NCI-H2196 treated with DMSO at 0.1 percent for 48 hours (cell line): Measurements from ENCODE around the gene AHNAK.

Experiments
- DNase-seq: peaks from one replicate; lab custom pipeline; 2025; ENCODE audit not compliant: unreplicated experiment; lab: John Stamatoyannopoulos, UW

AHNAK gene

DNA sequence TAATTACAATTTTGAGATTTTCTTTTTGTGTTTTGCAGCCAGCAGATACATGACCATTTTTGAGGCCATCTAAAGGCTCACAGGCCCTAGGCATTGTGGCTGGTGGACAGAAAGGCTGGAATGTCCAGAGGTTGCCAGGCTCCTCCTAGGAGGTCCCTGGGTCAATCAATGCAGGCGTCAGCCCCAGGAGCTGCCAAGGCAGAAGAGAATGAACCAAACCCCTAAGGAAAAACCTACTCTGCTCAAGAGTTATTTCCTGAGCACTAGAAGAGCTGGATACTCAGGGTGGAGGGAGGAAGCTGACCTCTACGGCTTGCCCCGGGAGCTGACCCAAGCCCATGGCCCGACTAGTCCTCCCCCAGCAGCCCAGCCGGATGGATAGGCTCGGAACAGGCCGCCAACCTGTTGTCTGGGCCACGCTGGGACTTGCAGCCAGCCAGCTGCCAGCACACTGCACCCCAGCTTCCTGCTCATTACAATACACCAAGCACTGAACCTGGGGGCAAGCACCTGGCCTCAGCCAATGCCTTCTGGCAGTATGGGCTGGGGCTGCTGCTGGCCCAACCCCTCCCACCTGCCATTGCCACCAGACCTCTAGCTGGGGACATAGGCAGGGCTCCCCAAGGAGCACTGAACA is 133.4 kb downstream of the AHNAK start:
- no peak for DNase-seq

DNA sequence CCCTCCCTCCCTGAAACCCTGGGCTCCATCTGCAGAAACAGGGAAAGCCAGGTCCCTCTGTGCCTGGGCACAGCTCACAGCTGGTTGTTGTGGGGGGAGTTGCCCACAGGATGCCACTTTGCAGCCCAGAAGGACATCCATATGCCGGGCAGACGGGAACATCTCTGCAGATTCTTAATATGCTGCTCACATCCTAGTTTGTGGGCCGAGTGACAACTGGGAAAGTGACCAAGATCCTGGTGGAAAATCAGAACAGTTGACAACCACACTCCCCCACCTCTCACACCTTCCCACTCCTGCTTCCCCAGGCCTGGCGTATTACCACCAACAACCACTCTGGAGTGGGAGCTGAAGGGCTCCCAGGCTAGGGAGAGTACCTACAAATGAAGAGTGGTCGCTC is 135.1 kb downstream of the AHNAK start:
- no peak for DNase-seq

DNA sequence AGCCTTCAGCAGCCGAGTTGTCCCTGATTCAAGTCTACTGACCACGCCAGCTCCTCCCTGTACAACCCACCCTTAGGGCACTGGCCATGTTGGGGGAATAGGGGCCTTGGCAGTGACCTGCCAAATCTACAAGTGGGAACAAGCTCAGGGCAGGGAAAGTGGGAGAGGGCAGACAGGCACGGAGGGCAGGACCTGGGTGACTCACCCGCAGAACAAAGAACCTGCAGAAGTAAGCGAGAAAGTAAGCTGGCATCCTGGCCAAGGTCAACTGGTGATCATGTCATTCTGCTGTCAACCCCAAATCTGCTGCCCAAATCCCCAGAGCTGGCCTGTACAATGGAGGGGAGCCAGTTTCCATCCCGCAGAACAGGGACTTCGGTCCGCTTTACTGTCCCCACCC is 135.6 kb downstream of the AHNAK start:
- DNase-seq: no peak

DNA sequence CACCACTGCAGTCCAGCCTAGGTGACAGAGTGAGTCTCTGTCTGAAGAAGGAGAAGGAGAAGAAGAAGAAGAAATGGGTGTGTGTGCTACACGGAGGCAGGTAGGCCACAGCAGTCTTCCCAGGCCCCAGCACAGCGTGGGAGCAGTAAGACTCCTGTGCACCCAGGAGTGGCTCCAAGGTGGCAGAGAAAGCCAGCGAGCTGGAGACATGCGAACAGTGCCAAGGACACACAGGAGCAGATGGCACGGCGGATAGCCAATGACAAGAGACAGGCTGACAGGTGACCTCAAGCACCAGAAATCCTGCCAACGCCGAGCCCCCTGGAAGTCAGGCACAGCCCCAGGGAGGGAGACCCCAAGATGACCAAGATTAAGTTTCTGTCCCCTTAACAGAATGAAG is 136.8 kb downstream of the AHNAK start:
- DNase-seq: no peak

DNA sequence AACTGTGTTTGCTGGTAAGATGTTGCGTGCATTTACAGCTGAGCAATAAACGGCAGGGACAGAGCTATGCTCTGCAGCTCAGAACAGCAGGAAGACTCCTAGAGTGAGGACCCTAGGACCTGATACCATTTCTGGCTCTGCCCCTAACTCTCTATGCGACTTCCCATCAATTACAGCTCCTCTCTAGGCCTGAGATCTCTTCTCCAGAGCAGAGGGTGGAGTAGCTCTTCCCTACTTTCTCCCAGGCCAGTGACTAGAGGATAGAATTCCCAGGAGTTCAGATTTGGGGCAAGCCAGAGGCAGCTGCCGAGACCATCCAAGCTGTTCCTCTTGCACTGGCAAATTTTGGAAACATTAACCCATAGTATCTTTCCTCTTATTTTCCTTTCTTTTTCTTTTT is 140.6 kb downstream of the AHNAK start:
- DNase-seq: no peak

DNA sequence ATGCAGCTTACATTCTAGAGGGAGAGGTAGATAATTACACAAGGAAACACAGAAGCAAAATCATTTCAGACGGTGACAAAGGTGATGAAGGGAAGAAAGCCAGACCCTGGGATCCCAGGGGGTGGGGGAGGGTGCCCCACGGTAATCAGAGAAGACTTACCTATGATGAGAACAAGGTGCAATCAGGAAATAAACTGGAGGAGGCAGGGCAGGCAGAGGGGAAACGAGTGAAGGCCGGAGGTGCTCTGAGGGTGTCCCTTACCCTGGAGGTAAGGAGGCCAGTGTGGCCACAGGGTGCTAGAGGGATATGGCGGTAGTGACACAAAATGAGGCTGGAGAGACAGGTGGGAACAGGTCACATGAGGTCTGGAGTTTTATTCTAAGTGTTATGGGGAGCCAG is 141.7 kb downstream of the AHNAK start:
- DNase-seq: no peak

DNA sequence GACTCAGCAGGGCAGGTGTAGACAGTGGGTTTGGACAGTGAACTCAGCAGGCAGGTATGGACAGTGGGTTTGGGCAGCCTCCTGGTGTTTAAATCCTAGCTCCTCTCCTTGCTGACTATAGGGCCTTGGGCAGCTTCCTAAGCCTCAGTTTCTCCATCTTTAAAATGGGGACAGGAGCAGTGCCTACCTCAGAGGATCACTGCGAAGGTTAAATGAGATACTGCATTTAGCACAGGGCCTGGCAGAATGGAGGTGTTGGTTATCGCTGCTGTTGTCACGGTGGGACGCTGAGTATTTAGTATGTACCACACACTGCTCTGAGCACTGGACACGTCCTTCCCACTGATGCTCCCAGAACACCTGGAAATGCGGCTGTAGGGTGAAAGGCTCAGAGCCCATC is 142.2 kb downstream of the AHNAK start:
- DNase-seq: no peak

DNA sequence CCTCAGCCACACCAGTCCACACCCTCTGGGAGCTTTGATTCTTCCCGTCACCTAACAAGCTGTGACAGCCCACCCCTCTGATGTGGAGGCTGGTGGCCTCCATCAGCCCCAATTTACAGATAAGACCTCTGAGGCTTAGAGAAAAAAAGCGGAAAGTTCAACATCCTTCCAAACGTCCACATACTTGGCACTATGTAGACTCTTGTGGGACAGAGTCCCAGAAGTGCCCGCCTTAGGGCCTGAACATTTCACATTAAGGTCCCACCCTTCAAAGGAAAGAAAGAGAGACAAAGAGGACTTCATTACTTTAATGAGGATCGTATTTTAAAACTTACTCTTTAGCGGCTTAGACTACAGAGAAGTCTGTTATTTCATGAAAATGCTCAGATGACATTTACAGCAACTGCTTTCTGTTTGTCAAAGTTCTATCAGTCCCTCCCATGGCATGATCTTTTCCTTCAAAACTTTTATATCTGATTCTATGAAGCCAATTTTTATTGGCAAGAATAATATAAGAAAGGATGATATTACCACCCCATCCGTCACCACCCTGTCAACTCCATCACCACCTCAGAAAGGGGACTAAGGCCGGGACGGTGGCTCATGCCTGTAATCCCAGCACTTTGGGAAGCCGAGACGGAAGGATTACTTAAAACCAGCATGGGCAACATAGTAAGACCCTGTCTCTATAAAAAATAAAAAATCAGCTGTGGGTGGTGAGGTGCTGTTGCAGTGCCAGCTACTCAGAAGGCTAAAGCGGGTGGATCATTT is 143.5 kb downstream of the AHNAK start:
- no peak for DNase-seq

DNA sequence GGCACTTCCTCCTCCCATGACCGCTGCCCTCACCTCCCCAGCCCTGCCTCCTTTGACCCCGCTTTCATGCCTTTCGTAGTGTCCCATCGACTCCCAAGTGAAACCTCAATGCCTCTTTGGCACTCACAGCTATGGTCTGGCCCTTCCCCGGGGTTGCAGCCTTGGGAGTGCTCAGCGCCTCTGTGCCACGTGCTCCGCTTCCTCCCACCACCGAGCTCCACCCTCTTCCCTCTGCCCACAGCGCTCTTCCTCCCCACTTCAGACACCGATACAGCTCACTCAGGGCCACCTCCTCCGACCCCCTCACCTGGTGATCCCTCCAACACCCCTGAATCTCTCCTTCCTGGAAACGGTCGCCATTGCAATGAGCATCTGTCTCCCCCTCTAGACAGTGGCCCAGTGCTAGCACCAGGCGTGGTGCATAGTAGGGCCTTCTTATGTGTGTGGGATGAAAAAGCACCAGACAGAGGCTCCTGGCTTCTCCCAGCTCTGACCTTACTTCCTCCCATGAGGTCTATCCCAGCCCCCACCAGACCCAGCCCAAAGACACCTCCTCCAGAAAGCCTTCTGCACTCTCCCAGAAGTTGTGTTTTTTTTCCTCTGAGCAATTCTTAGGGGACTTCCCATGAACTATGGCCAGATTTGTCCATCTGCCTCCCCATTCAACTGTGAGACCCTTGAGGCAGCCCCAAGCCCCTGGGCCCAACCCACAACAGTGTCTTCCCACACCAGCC is 144.2 kb downstream of the AHNAK start:
- DNase-seq: no peak

DNA sequence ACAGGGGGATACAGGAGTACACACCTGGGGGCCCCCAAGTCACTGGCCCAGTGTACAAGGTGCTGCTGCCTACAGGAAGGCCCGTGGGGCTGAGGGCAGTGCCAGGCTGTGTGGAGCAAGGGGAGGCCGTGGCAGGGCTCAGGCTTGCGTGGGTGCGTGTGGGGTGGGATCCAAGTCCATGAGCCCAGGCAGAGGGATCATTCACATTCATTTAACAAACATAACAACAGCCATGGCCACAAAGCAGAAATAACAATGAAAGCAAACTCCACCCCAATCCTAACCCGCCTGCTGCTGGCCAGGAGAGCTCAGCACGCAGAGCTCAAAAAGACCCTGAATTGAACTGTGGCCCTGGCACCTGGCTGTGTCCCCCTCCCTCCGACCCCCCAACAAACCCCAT is 144.8 kb downstream of the AHNAK start:
- no peak for DNase-seq

DNA sequence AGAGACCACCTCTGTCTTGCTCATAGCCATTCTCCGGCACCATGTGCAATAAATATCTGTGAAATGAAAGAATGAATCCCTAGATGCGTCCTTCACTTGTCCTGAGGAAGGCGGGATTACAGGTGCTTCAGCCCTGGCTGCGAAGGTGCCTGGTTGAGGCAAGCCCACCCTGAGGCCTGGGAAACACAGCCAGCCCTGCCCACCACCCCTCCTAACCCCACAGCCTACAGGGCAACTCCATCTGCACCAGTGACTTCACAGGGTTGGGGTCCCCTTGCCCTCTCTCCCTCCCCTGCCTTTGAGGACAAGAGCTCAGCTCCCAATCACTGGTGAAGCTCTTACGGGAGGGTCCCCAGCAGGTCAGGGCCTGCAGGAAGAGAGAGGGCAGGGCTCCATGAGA is 145.2 kb downstream of the AHNAK start:
- no peak for DNase-seq

DNA sequence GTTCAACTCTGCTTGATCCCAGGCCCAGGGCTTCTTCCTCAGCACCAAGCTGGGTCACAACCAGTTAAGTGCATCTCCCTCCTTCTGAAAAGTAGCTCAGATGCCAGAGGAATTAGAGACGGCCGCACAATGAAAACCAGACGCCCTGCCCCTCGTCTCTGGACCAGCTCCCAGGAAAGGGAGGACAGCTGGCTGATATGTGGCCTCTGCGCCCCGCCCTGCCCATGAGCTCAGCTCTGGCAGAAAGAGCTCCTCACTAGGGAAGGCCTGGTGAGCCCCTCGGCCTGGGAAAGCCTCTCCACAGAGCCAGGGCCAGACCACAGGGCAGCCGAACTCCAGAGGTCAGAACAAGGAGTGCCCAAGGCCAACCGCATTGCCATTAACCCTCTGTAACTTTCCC is 145.8 kb downstream of the AHNAK start:
- no peak for DNase-seq

DNA sequence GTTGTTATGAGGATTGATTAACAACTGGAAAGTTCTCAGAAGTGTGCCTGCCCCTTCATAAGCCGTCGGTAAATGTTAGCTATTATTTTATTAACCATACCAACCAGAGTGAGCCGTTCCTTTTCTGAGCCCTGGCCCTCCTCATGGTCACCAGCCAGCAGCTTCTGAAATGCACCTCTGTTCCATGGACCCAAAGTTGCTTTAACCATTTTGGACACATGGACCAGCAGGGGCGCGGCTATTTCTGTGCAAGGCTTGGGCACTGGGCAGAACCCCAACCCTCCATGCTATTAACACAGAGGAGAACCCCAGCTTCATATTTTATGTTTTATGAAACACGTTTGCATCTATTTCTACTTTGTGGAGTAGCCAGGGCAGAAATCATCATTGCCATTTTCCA is 146.3 kb downstream of the AHNAK start:
- no peak for DNase-seq

DNA sequence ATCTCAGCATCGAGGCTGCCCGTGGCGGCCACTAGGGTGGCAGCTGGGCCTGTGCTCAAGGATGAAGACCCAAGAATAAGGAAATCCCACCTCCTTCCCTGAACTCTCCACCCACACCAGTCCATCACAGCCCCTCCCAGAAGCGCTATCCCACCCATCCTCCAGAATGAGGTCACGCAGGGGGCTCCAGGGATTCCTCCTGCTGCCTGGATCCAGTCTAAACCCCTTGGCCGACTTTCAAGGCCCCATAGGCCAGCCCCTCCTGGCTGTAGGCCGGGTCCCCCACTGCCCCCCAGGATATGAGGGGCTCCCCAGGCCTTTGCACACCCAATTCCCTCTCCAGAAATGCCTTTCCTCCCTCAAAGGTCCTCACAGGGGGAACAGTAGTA is 146.7 kb downstream of the AHNAK start:
- no peak for DNase-seq

DNA sequence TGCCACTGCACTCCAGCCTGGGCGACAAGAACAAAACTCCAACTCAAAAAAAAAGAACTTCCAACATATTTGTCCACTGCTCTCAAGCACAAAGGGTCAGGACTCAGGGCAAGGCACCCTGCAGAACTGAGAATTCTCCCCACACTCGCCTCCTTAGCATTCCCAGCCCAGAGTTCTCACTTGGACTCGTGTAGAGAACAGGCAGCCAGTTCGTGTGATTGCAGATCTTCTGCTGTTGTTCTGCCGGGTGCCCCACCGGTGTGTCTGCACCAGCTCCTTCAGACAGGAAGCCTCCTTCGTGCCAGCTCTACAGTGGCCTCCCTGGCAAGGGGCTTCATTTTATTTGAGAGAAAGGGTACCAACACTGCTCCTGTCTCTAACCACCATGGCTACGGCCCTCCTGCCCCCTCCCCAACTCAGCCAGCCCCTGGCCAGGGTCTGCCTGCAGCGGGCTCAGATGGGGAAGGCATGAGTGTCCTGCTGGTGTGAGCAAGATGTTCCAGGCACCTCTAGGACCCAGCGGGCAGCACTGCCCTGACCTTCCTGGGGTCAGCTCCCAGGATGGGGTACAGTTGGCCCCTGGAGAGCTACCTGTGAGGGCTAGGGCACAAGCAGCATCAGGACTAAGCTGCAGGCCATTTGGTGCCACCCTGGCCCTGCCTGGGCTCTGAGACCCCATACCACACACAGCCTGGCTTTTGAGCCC is 147.3 kb downstream of the AHNAK start:
- DNase-seq: no peak

DNA sequence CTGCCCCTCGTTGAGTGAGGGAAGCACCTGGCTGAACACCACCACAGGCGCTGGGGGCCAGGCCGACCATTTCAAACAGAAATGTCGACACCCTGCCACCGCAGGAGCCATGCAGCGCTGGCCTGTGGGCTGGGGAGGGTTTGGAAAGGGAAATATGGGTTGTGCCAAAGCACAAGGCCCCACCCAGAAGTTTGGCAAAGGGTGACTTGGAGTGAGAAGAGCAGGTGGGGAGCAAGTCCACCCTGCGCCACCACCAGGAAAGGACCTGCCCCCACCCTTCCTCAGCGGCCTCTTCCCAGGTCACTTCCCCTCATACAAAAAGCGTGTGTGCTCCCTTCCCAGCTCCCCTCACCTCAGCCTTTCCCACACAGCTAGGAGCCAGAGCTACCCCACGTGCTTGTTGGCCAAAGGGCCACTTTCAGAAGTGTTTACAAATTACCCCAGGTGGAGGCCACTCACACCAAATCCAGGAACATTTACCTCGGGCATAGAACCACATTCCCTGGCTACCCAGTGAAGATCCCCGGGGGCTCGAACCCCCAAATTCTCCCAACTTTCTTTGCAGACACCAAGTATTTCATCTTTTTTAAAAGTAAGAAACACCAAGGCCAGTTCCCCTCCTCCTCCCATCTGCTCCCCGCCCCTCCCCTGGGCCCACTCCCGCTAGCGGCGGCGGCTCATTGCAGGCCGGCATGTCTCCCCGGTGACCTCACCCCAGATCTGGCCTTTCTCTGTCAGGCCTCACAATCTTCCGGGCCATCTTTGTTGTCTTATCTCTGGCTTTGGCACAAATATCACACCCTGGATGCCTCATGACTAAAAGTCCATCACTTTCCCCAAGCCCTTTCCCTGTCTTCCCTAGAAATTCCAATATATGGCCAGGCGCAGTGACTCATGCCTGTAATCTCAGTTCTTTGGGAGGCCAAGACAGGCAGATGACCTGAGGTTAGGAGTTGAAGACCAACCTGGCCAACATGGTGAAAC is 148.3 kb downstream of the AHNAK start:
- no peak for DNase-seq

DNA sequence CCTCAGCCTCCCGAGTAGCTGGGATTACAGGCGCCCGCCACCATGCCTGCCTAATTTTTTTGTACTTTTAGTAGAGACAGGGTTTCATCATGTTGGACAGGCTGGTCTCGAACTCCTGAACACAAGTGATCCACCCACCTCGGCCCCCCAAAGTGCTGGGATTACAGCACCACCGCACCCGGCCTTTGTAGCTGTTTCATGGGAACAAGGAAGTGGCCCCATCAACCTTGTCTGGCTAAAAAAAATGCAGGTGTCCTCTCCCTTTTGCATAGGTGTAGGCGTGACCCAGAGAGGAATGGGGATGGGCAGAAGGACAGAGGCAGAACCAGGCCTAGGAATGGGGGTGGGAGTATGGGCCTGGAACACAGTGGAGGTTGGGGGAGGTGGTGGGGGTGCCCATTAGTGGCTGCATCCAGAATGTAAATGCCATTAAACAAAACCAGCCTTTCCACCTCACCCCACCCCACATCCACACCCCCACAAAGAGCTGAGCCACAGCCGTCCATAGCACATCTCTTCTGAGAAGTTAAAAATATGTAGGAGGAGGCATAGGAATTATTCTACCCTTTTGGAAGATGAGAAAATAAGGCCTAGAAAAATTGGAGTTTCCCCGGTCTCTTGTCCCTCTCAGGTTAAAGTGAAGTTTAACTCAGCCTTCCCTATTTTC is 150.6 kb downstream of the AHNAK start:
- DNase-seq: no peak

DNA sequence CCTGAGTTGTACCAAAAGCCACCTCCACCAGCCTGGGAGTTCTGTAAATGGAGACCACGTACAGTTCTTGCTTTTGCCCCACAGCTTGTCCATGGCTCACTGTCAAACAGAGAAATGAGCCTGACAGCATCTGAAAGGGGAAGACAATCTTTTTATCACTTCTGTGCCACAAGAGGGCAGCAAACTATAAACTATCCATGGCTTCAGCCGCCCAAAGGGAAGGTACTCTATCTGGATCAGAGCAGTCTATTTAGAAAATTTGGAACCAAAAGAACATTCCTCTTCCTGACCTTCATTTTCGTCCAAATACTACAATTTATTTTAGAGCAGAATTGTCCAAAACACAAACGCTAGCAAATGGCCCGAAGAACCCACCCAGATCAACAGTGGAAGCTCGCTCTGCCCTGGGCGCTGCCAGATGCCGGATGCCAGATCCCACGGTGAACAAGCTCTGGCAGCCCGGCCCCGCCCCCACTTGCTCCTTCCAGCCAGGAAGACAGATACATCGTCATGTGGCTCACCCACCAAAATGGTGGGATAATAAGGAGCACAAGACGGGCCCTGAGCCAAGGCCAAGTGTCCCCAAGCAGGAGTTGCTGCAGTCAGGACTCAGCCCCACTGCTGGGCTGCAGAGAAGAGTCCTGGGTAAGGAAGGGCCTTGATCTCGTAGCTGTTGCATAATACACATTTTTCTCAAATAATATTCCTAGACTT is 151.6 kb downstream of the AHNAK start:
- DNase-seq: peak; percentile 69

DNA sequence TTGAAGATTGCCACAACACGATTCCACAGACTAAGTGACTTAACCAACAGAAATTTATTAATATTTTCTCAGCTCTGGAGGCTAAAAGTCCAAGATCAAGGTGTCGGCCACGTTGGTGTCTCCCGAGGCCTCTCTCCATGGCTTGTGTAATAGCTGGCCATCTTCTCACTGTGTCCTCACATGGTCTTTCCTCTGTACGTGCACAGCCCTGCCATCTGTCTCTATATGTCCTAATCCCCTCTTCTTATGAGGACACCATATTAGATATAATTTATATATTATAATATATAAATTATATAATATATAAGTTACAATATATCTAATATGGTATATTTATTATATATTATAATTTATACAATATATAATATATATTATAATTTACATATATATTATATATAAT is 152.9 kb downstream of the AHNAK start:
- no peak for DNase-seq
